HepG2 (cell line): ENCODE results near the gene SLC22A23. TPM values are rescaled to one million over a fixed set of nuclear protein-coding genes. Genes with fewer than 3 reads are reported as not detected.

ENCODE experiments used
- ELF3 ChIP-seq: IDR thresholded peaks from 2 replicates; pipeline ENCODE4 v1.6.1; 2016; ENCODE audit warnings: missing genetic modification reagents, missing compliant biosample characterization
- FOXO1 ChIP-seq: sonication (generic); formaldehyde crosslinking; IDR thresholded peaks from 2 replicates; pipeline ENCODE4 v1.4.0; 2020; ENCODE audit warnings: missing genetic modification reagents
- HMG20B ChIP-seq: conservative IDR thresholded peaks from 2 replicates; pipeline ENCODE4 v1.6.1; 2016; ENCODE audit warnings: missing genetic modification reagents, missing compliant biosample characterization
- HNRNPUL1 ChIP-seq: fragments of 200-400 bp; formaldehyde crosslinking; IDR thresholded peaks from 2 replicates; pipeline ENCODE4 v1.6.1; 2017; ENCODE audit warnings: low read depth, mild to moderate bottlenecking, low read length, moderate library complexity
- ISL2 ChIP-seq: sonication (generic); formaldehyde crosslinking; IDR thresholded peaks from 2 replicates; pipeline ENCODE4 v1.5.0; 2020; ENCODE audit warnings: missing genetic modification reagents
- MTA1 ChIP-seq: sonication (generic); formaldehyde crosslinking; IDR thresholded peaks from 2 replicates; pipeline ENCODE4 v1.4.0; 2020; ENCODE audit warnings: missing genetic modification reagents, mild to moderate bottlenecking, borderline replicate concordance
- PHF21A ChIP-seq: sonication (generic); formaldehyde crosslinking; IDR thresholded peaks from 2 replicates; pipeline ENCODE4 v1.5.0; 2020; ENCODE audit warnings: mild to moderate bottlenecking, missing genetic modification reagents
- SMAD3 ChIP-seq: sonication (generic); formaldehyde crosslinking; IDR thresholded peaks from 2 replicates; pipeline ENCODE4 v1.4.0; 2020; ENCODE audit warnings: missing genetic modification reagents
- SMYD3 ChIP-seq: sonication (generic); formaldehyde crosslinking; IDR thresholded peaks from 2 replicates; pipeline ENCODE4 v1.8.1; 2023; ENCODE audit warnings: mild to moderate bottlenecking, missing genetic modification reagents
- ZNF263 ChIP-seq: sonication (generic); formaldehyde crosslinking; IDR thresholded peaks from 2 replicates; pipeline ENCODE4 v1.4.0; 2020; ENCODE audit warnings: missing genetic modification reagents
- ZNF34 ChIP-seq: sonication (generic); formaldehyde crosslinking; IDR thresholded peaks from 2 replicates; pipeline ENCODE4 v1.4.0; 2020; ENCODE audit warnings: mild to moderate bottlenecking, missing genetic modification reagents, borderline replicate concordance
- ZNF761 ChIP-seq: sonication (generic); formaldehyde crosslinking; conservative IDR thresholded peaks from 2 replicates; pipeline ENCODE4 v1.4.0; 2020; ENCODE audit warnings: mild to moderate bottlenecking, missing genetic modification reagents
- ZSCAN30 ChIP-seq: sonication (generic); formaldehyde crosslinking; IDR thresholded peaks from 2 replicates; pipeline ENCODE4 v1.5.0; 2020; ENCODE audit warnings: mild to moderate bottlenecking, missing genetic modification reagents
- polyA plus RNA-seq, 8 experiments: library from polyadenylated mRNA; depleted of rRNA in 3 of 8; stranded (reverse) in 7 of 8; unstranded in 1 of 8; fragments of >200 nt; fragmentation: Illumina TruSeq in 4 of 8; extraction: Trizol in 4 of 8; gene quantifications; 2 replicates each; pipeline versions ENCODE4 v1.2.1 to v1.2.3, GENCODE V29; 2011 to 2016; ENCODE audit warnings: low read depth in 4 of 8, missing spikeins in 1 of 8, mixed read lengths in 1 of 8; ENCODE audit not compliant: insufficient read depth in 1 of 8
- total RNA-seq, 5 experiments: library from RNA; depleted of rRNA; stranded (reverse); fragments of >200 nt; fragmentation: Illumina TruSeq; extraction: Trizol; gene quantifications; 2 replicates each; pipeline ENCODE4 v1.2.3, GENCODE V29; 2016; ENCODE audit warnings: low read depth in 1 of 5
- TF ChIP-seq, protein P1 (sequence below): sonication (generic); formaldehyde crosslinking; IDR thresholded peaks from 2 replicates; pipeline ENCODE4 v1.8.0; 2022; ENCODE audit warnings: mild to moderate bottlenecking, missing genetic modification reagents
- TF ChIP-seq, protein P2 (sequence below): IDR thresholded peaks from 2 replicates; pipeline ENCODE4 v1.6.1; 2016; ENCODE audit warnings: mild to moderate bottlenecking
- TF ChIP-seq, protein P3 (sequence below): sonication (generic); formaldehyde crosslinking; IDR thresholded peaks from 2 replicates; pipeline ENCODE4 v1.5.0; 2020; ENCODE audit warnings: mild to moderate bottlenecking, low read depth, missing genetic modification reagents, borderline replicate concordance
- TF ChIP-seq, protein P4 (sequence below): sonication (generic); formaldehyde crosslinking; conservative IDR thresholded peaks from 2 replicates; pipeline ENCODE4 v1.8.1; 2023; ENCODE audit warnings: missing genetic modification reagents
- TF ChIP-seq, protein P5 (sequence below): sonication (generic); formaldehyde crosslinking; IDR thresholded peaks from 2 replicates; pipeline ENCODE4 v1.4.0; 2020; ENCODE audit warnings: missing genetic modification reagents, borderline replicate concordance
- TF ChIP-seq, protein P6 (sequence below): sonication (generic); formaldehyde crosslinking; IDR thresholded peaks from 2 replicates; pipeline ENCODE4 v1.4.0; 2020; ENCODE audit warnings: mild to moderate bottlenecking, low read depth, missing genetic modification reagents

SLC22A23 gene
- total and polyA plus RNA-seq, 2 of the 13 experiments (the other 11 are each of a cell fraction or from before 2014, with no cell fraction given): 11.8 to 17.5 TPM

DNA sequence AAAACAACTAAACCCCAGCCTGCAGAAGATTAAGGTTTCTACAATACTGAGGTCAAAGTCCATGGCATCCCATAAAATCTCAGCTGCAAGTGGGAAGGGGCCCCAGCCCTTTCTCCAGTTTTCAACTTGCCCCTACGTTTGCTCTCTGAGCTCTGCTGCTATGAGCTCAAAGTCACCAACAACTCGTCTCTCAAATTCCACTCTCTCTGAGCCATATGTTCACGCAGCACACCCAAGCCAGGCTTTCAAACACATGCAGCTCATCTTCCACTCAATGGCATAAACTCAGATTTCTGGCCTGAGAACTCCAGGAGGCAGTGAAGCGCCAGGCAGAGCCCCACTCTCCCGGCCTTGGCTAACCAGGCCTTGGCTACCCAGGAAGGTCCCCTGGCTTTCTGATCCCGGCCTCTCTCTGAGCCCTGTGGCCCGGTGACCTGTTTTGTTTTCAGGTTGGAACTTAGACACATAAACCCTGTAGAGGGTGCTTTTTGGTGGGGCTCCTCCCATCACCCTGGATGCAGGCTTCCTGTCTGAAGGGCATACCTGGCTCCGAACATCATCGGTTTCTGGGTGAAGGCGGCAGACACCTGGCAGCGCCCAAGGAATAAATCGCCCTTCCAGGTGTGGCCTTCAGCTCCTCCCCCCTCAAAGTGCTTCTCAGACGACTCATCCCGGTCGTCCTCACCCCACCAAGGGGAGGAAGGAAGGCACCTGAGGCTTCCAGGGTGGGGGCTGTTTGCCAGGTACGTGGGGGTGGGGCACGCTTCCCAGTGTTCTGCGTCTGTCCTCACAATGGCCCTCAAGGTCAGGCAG, 12.4 kb downstream of the SLC22A23 start (continued):
- TF ChIP-seq, protein P1, sequence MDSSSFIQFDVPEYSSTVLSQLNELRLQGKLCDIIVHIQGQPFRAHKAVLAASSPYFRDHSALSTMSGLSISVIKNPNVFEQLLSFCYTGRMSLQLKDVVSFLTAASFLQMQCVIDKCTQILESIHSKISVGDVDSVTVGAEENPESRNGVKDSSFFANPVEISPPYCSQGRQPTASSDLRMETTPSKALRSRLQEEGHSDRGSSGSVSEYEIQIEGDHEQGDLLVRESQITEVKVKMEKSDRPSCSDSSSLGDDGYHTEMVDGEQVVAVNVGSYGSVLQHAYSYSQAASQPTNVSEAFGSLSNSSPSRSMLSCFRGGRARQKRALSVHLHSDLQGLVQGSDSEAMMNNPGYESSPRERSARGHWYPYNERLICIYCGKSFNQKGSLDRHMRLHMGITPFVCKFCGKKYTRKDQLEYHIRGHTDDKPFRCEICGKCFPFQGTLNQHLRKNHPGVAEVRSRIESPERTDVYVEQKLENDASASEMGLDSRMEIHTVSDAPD (CRISPR knock-in tag): no peak
- TF ChIP-seq HNRNPUL1: no peak
- no peak for TF ChIP-seq ELF3 (CRISPR knock-in tag)
- TF ChIP-seq, protein P2, sequence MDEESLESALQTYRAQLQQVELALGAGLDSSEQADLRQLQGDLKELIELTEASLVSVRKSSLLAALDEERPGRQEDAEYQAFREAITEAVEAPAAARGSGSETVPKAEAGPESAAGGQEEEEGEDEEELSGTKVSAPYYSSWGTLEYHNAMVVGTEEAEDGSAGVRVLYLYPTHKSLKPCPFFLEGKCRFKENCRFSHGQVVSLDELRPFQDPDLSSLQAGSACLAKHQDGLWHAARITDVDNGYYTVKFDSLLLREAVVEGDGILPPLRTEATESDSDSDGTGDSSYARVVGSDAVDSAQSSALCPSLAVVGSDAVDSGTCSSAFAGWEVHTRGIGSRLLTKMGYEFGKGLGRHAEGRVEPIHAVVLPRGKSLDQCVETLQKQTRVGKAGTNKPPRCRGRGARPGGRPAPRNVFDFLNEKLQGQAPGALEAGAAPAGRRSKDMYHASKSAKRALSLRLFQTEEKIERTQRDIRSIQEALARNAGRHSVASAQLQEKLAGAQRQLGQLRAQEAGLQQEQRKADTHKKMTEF (CRISPR knock-in tag): peak; percentile 60; the same call in 1 of the 2 replicates
- 0 out of 2 replicates have a peak, but pooled peaks have one; percentile 22 for TF ChIP-seq HMG20B (CRISPR knock-in tag)
- no peak for TF ChIP-seq FOXO1 (CRISPR knock-in tag)
- 0 out of 2 replicates have a peak, but pooled peaks have one; percentile 8 for TF ChIP-seq SMAD3 (CRISPR knock-in tag)
- TF ChIP-seq, protein P3, sequence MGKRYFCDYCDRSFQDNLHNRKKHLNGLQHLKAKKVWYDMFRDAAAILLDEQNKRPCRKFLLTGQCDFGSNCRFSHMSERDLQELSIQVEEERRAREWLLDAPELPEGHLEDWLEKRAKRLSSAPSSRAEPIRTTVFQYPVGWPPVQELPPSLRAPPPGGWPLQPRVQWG (CRISPR knock-in tag): no peak
- 0 out of 2 replicates have a peak, but pooled peaks have one; percentile 19 for TF ChIP-seq MTA1 (CRISPR knock-in tag)
- no peak for TF ChIP-seq ZNF34 (CRISPR knock-in tag)
- 0 out of 2 replicates have a peak, but pooled peaks have one; percentile 16 for TF ChIP-seq ISL2
- TF ChIP-seq, protein P4, sequence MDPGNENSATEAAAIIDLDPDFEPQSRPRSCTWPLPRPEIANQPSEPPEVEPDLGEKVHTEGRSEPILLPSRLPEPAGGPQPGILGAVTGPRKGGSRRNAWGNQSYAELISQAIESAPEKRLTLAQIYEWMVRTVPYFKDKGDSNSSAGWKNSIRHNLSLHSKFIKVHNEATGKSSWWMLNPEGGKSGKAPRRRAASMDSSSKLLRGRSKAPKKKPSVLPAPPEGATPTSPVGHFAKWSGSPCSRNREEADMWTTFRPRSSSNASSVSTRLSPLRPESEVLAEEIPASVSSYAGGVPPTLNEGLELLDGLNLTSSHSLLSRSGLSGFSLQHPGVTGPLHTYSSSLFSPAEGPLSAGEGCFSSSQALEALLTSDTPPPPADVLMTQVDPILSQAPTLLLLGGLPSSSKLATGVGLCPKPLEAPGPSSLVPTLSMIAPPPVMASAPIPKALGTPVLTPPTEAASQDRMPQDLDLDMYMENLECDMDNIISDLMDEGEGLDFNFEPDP: 0 out of 2 replicates have a peak, but pooled peaks have one; percentile 75
- TF ChIP-seq, protein P5, sequence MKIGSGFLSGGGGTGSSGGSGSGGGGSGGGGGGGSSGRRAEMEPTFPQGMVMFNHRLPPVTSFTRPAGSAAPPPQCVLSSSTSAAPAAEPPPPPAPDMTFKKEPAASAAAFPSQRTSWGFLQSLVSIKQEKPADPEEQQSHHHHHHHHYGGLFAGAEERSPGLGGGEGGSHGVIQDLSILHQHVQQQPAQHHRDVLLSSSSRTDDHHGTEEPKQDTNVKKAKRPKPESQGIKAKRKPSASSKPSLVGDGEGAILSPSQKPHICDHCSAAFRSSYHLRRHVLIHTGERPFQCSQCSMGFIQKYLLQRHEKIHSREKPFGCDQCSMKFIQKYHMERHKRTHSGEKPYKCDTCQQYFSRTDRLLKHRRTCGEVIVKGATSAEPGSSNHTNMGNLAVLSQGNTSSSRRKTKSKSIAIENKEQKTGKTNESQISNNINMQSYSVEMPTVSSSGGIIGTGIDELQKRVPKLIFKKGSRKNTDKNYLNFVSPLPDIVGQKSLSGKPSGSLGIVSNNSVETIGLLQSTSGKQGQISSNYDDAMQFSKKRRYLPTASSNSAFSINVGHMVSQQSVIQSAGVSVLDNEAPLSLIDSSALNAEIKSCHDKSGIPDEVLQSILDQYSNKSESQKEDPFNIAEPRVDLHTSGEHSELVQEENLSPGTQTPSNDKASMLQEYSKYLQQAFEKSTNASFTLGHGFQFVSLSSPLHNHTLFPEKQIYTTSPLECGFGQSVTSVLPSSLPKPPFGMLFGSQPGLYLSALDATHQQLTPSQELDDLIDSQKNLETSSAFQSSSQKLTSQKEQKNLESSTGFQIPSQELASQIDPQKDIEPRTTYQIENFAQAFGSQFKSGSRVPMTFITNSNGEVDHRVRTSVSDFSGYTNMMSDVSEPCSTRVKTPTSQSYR (CRISPR knock-in tag): no peak
- peak; percentile 72; the same call in 1 of the 2 replicates for TF ChIP-seq PHF21A
- TF ChIP-seq ZSCAN30 (CRISPR knock-in tag): no peak
- TF ChIP-seq, protein P6, sequence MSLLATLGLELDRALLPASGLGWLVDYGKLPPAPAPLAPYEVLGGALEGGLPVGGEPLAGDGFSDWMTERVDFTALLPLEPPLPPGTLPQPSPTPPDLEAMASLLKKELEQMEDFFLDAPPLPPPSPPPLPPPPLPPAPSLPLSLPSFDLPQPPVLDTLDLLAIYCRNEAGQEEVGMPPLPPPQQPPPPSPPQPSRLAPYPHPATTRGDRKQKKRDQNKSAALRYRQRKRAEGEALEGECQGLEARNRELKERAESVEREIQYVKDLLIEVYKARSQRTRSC (CRISPR knock-in tag): 0 out of 2 replicates have a peak, but pooled peaks have one; percentile 44
- TF ChIP-seq SMYD3: no peak
- TF ChIP-seq ZNF761 (CRISPR knock-in tag): 0 out of 2 replicates have a peak, but pooled peaks have one; percentile 57
- no peak for TF ChIP-seq ZNF263 (CRISPR knock-in tag)
